ENCODE results near the gene FAM83E.
A peak's percentile ranks its signal among the peaks of the same experiment; 100 is the strongest.

FAM83E gene

GRCh38 chr19:48596679-48597465 is 18.0 kb downstream of the FAM83E start:
- no peak for DNase-seq

GRCh38 chr19:48596237-48596636 is 18.6 kb downstream of the FAM83E start:
- no peak for TF ChIP-seq CTCF (IDR thresholded peaks at IDR 0.05; ENCODE audit: low read depth, low read length, missing control alignments)
- H3K36me3 ChIP-seq (replicated peaks) = no peaks in the 10 kb centered on the region
- H3K27me3 ChIP-seq (replicated peaks) = no peaks in the 10 kb centered on the region
- no peak for DNase-seq
- H3K27ac ChIP-seq = no peak overlapping the region
- in situ Hi-C loops (cut with HindIII; ENCODE audit: low pct_ligation_motif_present, low sequenced_read_pairs) = no loop called here
- no peak overlapping the region for H3K4me3 ChIP-seq (ENCODE audit: low read depth, low read length)

More at GRCh38 chr19:48596679-48597465, 18.0 kb downstream of the FAM83E start:
- in situ Hi-C loops (cut with HindIII; ENCODE audit: low pct_ligation_motif_present, low sequenced_read_pairs) = no loop called here
- Histone ChIP-seq H3K36me3 (replicated peaks) (no peaks in the 10 kb centered on the region), H3K27me3 (replicated peaks) (no peaks in the 10 kb centered on the region), H3K27ac (no peak overlapping the region), H3K4me3 (ENCODE audit: low read depth, low read length) (no peak overlapping the region)
- no peak for TF ChIP-seq CTCF (IDR thresholded peaks at IDR 0.05; ENCODE audit: low read depth, low read length, missing control alignments)

- no peak for TF ChIP-seq CTCF (IDR thresholded peaks at IDR 0.05; ENCODE audit: low read depth, low read length, missing control alignments)
- Histone ChIP-seq H3K4me3 (ENCODE audit: low read depth, low read length) (no peak overlapping the region), H3K27me3 (replicated peaks) (no peaks in the 10 kb centered on the region), H3K27ac (no peak overlapping the region), H3K36me3 (replicated peaks) (no peaks in the 10 kb centered on the region)
- no peak for DNase-seq
- in situ Hi-C loops (cut with HindIII; ENCODE audit: low pct_ligation_motif_present, low sequenced_read_pairs) = no loop called here
Measured at GRCh38 chr19:48595833-48596232, 19.0 kb downstream of the FAM83E start.

GRCh38 chr19:48595171-48595570 is 19.7 kb downstream of the FAM83E start:
- Histone ChIP-seq H3K27ac (no peak overlapping the region), H3K27me3 (replicated peaks) (no peaks in the 10 kb centered on the region), H3K36me3 (replicated peaks) (no peaks in the 10 kb centered on the region), H3K4me3 (ENCODE audit: low read depth, low read length) (no peak overlapping the region)
- no peak for DNase-seq
- TF ChIP-seq CTCF (IDR thresholded peaks at IDR 0.05; ENCODE audit: low read depth, low read length, missing control alignments) = no peak
- in situ Hi-C loops (cut with HindIII; ENCODE audit: low pct_ligation_motif_present, low sequenced_read_pairs) = no loop called here

- no peak overlapping the region for H3K27ac ChIP-seq
- TF ChIP-seq CTCF (IDR thresholded peaks at IDR 0.05; ENCODE audit: low read depth, low read length, missing control alignments) = peak; percentile 35
- no peaks in the 10 kb centered on the region for H3K27me3 ChIP-seq (replicated peaks)
- in situ Hi-C loops (cut with HindIII; ENCODE audit: low pct_ligation_motif_present, low sequenced_read_pairs) = no loop called here
- H3K4me3 ChIP-seq (ENCODE audit: low read depth, low read length) = no peak overlapping the region
- H3K36me3 ChIP-seq (replicated peaks) = no peaks in the 10 kb centered on the region
- DNase-seq = no peak
Measured at GRCh38 chr19:48591021-48591420, 23.9 kb downstream of the FAM83E start.

All from brain microvascular endothelial cell (primary cell).